HepG2 (cell line): ENCODE measurements around the gene PLAGL2. TPM values are rescaled to one million over a fixed set of nuclear protein-coding genes. Genes with fewer than 3 reads are reported as not detected.

Experiments used
- ATAC-seq: fragments of 200-7000 bp; cut with Tn5 transposase; 3 replicates; pipeline ENCODE4 v1.9.1; 2020; ENCODE audit warnings: mild to moderate bottlenecking, moderate library complexity
- BruUV-seq: library from RNA; stranded (reverse); fragments of 400-500 nt; replicated peaks from 2 replicates; lab custom pipeline; 2021; lab: Mats Ljungman, UMichigan
- CTCF ChIA-PET: fragments of 300-600 bp; formaldehyde crosslinking; extraction: SDS; loops from one replicate; lab custom pipeline; 2021; ENCODE audit warnings: low total read pairs, inconsistent platforms, low intra/inter-chr PET ratio; lab: Yijun Ruan, JAX
- POLR2A ChIA-PET: fragments of 350-600 bp; sonication (Branson Sonifier 250); formaldehyde crosslinking; loops from one replicate; lab custom pipeline; 2020; ENCODE audit warnings: antibody characterized with exemption, inconsistent platforms; lab: Yijun Ruan, JAX
- DNase-seq: peaks from one replicate; pipeline ENCODE4 v3.0.0-alpha.2; 2015; ENCODE audit warnings: low spot score
- FAIRE-seq: peaks from 3 replicates; lab custom pipeline; 2011; peaks lifted over from hg19 to GRCh38; lab: Jason Lieb, UNC
- H2AFZ ChIP-seq: one replicate; pipeline ENCODE4 v1.6.1; 2011; ENCODE audit warnings: low read length, inconsistent platforms
- H3K27ac ChIP-seq: fragments of 300-600 bp; 3 replicates; pipeline ENCODE4 v1.8.0; 2011; ENCODE audit warnings: mixed run types, mild to moderate bottlenecking, mixed read lengths, low read length, inconsistent platforms; ENCODE audit not compliant: insufficient read depth; ENCODE audit errors: extremely low read length
- H3K27me3 ChIP-seq, 2 experiments: fragments of 200-600 bp in 1 of 2; 2 replicates in 1 of 2; 3 replicates in 1 of 2; pipeline versions ENCODE4 v1.6.0 to v1.8.0; 2011; ENCODE audit warnings: low read length in 2 of 2, mild to moderate bottlenecking in 2 of 2, moderate library complexity in 2 of 2, inconsistent platforms in 1 of 2; ENCODE audit not compliant: insufficient read depth in 2 of 2, control insufficient read depth in 1 of 2
- H3K36me3 ChIP-seq, 2 experiments: fragments of 200-600 bp in 1 of 2; replicated peaks in 1 of 2; 2 replicates in 1 of 2; 3 replicates in 1 of 2; pipeline versions ENCODE4 v1.5.1 to v1.8.0; 2011; ENCODE audit warnings: low read length in 2 of 2, inconsistent platforms in 1 of 2; ENCODE audit not compliant: insufficient read depth in 2 of 2, control insufficient read depth in 1 of 2
- H3K4me1 ChIP-seq: 2 replicates; pipeline ENCODE4 v1.5.1; 2012; ENCODE audit warnings: low read length, inconsistent platforms; ENCODE audit not compliant: insufficient read depth
- H3K4me2 ChIP-seq: 2 replicates; pipeline ENCODE4 v1.6.0; 2011; ENCODE audit warnings: low read depth, low read length, inconsistent platforms
- H3K4me3 ChIP-seq, 3 experiments: fragments of 200-600 bp in 1 of 3; sonication (generic), shearing (Covaris generic) in 1 of 3; replicated peaks in 1 of 3; 2 replicates each; pipeline ENCODE4 v1.5.1; 2011 to 2016; ENCODE audit warnings: low read length in 3 of 3, inconsistent platforms in 2 of 3, low read depth in 2 of 3, mild to moderate bottlenecking in 2 of 3, control low read depth in 1 of 3, mixed read lengths in 1 of 3; ENCODE audit not compliant: insufficient read depth in 1 of 3
- H3K79me2 ChIP-seq: one replicate; pipeline ENCODE4 v1.6.1; 2011; ENCODE audit warnings: low read length, inconsistent platforms; ENCODE audit not compliant: insufficient read depth
- H3K9ac ChIP-seq: 2 replicates; pipeline ENCODE4 v1.6.0; 2011; ENCODE audit warnings: mild to moderate bottlenecking, low read depth, low read length, inconsistent platforms; ENCODE audit not compliant: insufficient read depth
- H3K9me3 ChIP-seq: 2 replicates; pipeline ENCODE4 v1.5.1; 2012; ENCODE audit warnings: mild to moderate bottlenecking, low read length
- H4K20me1 ChIP-seq: 2 replicates; pipeline ENCODE4 v1.6.0; 2011; ENCODE audit warnings: inconsistent platforms, mild to moderate bottlenecking, low read length, moderate library complexity; ENCODE audit not compliant: insufficient read depth
- ASH2L ChIP-seq: fragments of 300-600, 200-600 bp; sonication (generic); IDR thresholded peaks from 2 replicates; pipeline ENCODE4 v1.7.0; 2017; ENCODE audit warnings: low read depth, mild to moderate bottlenecking, moderate library complexity, mixed read lengths, low read length; ENCODE audit not compliant: insufficient read length
- ATF7 ChIP-seq, 2 experiments: fragments of 450-650 bp in 1 of 2; sonication (generic) in 1 of 2; formaldehyde crosslinking in 1 of 2; IDR thresholded peaks; 2 replicates each; pipeline versions ENCODE4 v1.4.0 to v1.6.1; 2016 to 2020; ENCODE audit warnings: antibody characterized with exemption in 1 of 2, mild to moderate bottlenecking in 1 of 2, missing genetic modification reagents in 1 of 2
- ATM ChIP-seq: fragments of 450-650 bp; IDR thresholded peaks from 2 replicates; pipeline ENCODE4 v1.7.1; 2017; ENCODE audit warnings: mild to moderate bottlenecking, borderline replicate concordance
- ATRX ChIP-seq: sonication (generic); formaldehyde crosslinking; IDR thresholded peaks from 2 replicates; pipeline ENCODE4 v1.4.0; 2020; ENCODE audit warnings: missing genetic modification reagents, borderline replicate concordance
- CREB1 ChIP-seq, 2 experiments: fragments of 450-650 bp in 1 of 2; IDR thresholded peaks; 2 replicates each; pipeline ENCODE4 v1.6.1; 2016 to 2017; ENCODE audit warnings: control low read depth in 1 of 2, mild to moderate bottlenecking in 1 of 2, missing compliant biosample characterization in 1 of 2, missing genetic modification characterization in 1 of 2
- SMC3 ChIP-seq: IDR thresholded peaks from 2 replicates; pipeline ENCODE4 v1.6.1; 2011; ENCODE audit warnings: low read length, improper control_type of control experiment
- SYNCRIP ChIP-seq: fragments of 200-400 bp; formaldehyde crosslinking; IDR thresholded peaks from 2 replicates; pipeline ENCODE4 v1.6.1; 2018; ENCODE audit warnings: mild to moderate bottlenecking, low read depth, low read length; ENCODE audit not compliant: insufficient read depth
- ZNF274 ChIP-seq: sonication (generic); formaldehyde crosslinking; IDR thresholded peaks from 2 replicates; pipeline ENCODE4 v1.5.1; 2020; ENCODE audit warnings: mild to moderate bottlenecking, missing genetic modification reagents
- ZNF501 ChIP-seq: sonication (generic); formaldehyde crosslinking; IDR thresholded peaks from 2 replicates; pipeline ENCODE4 v1.5.1; 2020; ENCODE audit warnings: mild to moderate bottlenecking, moderate library complexity, missing genetic modification reagents
- ZNF619 ChIP-seq: sonication (generic); formaldehyde crosslinking; IDR thresholded peaks from 2 replicates; pipeline ENCODE4 v1.4.0; 2020; ENCODE audit warnings: mild to moderate bottlenecking, missing genetic modification reagents
- ZNF746 ChIP-seq: sonication (generic); formaldehyde crosslinking; IDR thresholded peaks from 2 replicates; pipeline ENCODE4 v1.8.0; 2022; ENCODE audit warnings: mild to moderate bottlenecking, missing genetic modification reagents
- ZNF782 ChIP-seq: sonication (generic); formaldehyde crosslinking; IDR thresholded peaks from 2 replicates; pipeline ENCODE4 v1.4.0; 2020; ENCODE audit warnings: missing genetic modification reagents, mild to moderate bottlenecking, borderline replicate concordance
- ZSCAN22 ChIP-seq: sonication (generic); formaldehyde crosslinking; IDR thresholded peaks from 2 replicates; pipeline ENCODE4 v1.4.0; 2020; ENCODE audit warnings: mild to moderate bottlenecking, missing genetic modification reagents
- ZSCAN31 ChIP-seq: sonication (generic); formaldehyde crosslinking; IDR thresholded peaks from 2 replicates; pipeline ENCODE4 v1.5.0; 2020; ENCODE audit warnings: low read depth, mild to moderate bottlenecking, missing genetic modification reagents
- WGBS: methylation state at CpG from one replicate; pipeline ENCODE4 v1.1.6; 2017; ENCODE audit warnings: low lambda C conversion rate; 5-methylcytosine and 5-hydroxymethylcytosine counted together
- in situ Hi-C: cut with HindIII; loops from 2 replicates; pipeline ENCODE4 v1.10.0; 2017; ENCODE audit warnings: low pct_unique_long_range_greater_than_20kb; ENCODE audit not compliant: extremely low pct_ligation_motif_present
- intact Hi-C: fragments of 100-400 bp; cut with micrococcal nuclease; formaldehyde crosslinking; loops from one replicate; pipeline ENCODE4 v1.10.0; 2022; ENCODE audit not compliant: unreplicated experiment
- polyA plus RNA-seq, 8 experiments: library from polyadenylated mRNA; depleted of rRNA in 3 of 8; stranded (reverse) in 7 of 8; unstranded in 1 of 8; fragments of >200 nt; fragmentation: Illumina TruSeq in 4 of 8; extraction: Trizol in 4 of 8; gene quantifications; 2 replicates each; pipeline versions ENCODE4 v1.2.1 to v1.2.3, GENCODE V29; 2011 to 2016; ENCODE audit warnings: low read depth in 4 of 8, missing spikeins in 1 of 8, mixed read lengths in 1 of 8; ENCODE audit not compliant: insufficient read depth in 1 of 8
- total RNA-seq, 5 experiments: library from RNA; depleted of rRNA; stranded (reverse); fragments of >200 nt; fragmentation: Illumina TruSeq; extraction: Trizol; gene quantifications; 2 replicates each; pipeline ENCODE4 v1.2.3, GENCODE V29; 2016; ENCODE audit warnings: low read depth in 1 of 5
- TF ChIP-seq, protein P1 (sequence below): sonication (generic); formaldehyde crosslinking; IDR thresholded peaks from 2 replicates; pipeline ENCODE4 v1.4.0; 2020; ENCODE audit warnings: mild to moderate bottlenecking, missing genetic modification reagents
- TF ChIP-seq, protein P2 (sequence below): sonication (generic); formaldehyde crosslinking; IDR thresholded peaks from 2 replicates; pipeline ENCODE4 v1.4.0; 2020; ENCODE audit warnings: mild to moderate bottlenecking, missing genetic modification reagents
- TF ChIP-seq, protein P3 (sequence below): sonication (generic); formaldehyde crosslinking; IDR thresholded peaks from 2 replicates; pipeline ENCODE4 v1.8.1; 2022; ENCODE audit warnings: mild to moderate bottlenecking, missing genetic modification reagents
- TF ChIP-seq, protein P4 (sequence below): sonication (generic); formaldehyde crosslinking; IDR thresholded peaks from 2 replicates; pipeline ENCODE4 v1.4.0; 2020; ENCODE audit warnings: mild to moderate bottlenecking, missing genetic modification reagents

PLAGL2 gene
- total and polyA plus RNA-seq, 2 of the 13 experiments (the other 11 are each of a cell fraction or from before 2014, with no cell fraction given) = 15.2 to 15.3 TPM

DNA sequence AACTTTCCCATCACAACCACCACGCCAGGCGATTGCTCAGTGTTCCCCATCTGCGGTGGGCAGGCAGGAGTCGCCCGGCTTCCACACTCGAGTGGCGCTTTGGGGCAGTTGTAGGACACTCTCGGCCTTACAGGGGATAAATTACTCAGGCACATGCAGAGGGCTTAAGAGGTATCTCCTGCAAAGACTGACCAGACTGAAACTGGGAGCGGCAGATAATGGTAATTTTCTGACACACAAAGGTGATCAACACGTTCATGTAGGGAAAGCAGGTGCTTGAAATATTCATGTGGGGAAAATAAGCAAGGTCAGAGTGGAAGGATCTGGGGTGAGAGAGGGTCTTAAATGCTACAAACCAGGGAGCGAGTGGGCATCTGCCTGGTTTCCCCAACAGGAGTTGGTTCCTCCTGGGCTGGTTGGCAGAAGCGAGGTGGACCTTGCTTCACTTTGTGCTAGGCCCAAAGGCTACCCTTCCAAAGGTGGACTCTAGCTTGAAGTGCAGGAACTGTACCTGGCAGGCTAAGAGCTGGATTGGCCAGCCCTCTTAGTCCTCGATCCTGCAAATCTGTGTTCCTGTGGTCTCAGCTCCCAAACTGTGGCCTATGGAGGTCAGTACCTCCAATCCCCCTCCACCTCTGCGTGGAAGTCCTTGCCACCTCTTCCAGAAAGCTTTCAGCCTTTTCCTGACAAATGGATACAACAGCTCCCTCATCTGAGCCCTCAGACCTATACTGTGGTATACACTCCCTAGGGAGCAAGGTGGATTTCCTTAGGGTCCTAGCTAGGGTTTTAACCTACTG, 16.7 kb downstream of the PLAGL2 start:
- Histone ChIP-seq H3K9ac (no peak overlapping the region), H3K36me3 (peaks cover 17 to 26% of the 10 kb centered on the region in 2 experiments), H2AFZ (no peak overlapping the region), H3K79me2 (no peaks in the 10 kb centered on the region), H3K4me2 (no peak overlapping the region), H3K27me3 (no peaks in the 10 kb centered on the region), H3K9me3 (no peaks in the 10 kb centered on the region), H3K4me3 (no peak overlapping the region), H3K4me1 (peaks cover 22% of the 10 kb centered on the region), H4K20me1 (peaks cover 4% of the 10 kb centered on the region; the same call in 1 of the 2 replicates), H3K27ac (no peak overlapping the region)
- DNase-seq = no peak
- peak; percentile 5 for ATAC-seq
- BruUV-seq = no TSS peak
- CTCF ChIA-PET = no interaction called here
- WGBS = 95% methylated on average over 14 of the region's 14 CpGs
- in situ Hi-C loops = no loop called here
- intact Hi-C loops = no loop called here
- POLR2A ChIA-PET = interaction anchor here (0.5 to 1.8 kb wide), 4 partner anchors 9 to 61 kb away, joined by 3 to 8 read pairs (median 3); no protein-coding TSS in a partner anchor
- no peak for FAIRE-seq
- TF ChIP-seq ZNF782 (CRISPR knock-in tag) (no peak), ASH2L (no peak), ZSCAN31 (CRISPR knock-in tag) (0 out of 2 replicates have a peak, but pooled peaks have one; percentile 38), ZNF501 (peak; percentile 4; the same call in 1 of the 2 replicates), ZNF619 (CRISPR knock-in tag) (no peak), ATRX (no peak), SMC3 (no peak), ZSCAN22 (CRISPR knock-in tag) (no peak), ZNF746 (CRISPR knock-in tag) (no peak), CREB1 (IDR thresholded peaks at IDR 0.05) (no peak), CREB1 (CRISPR knock-in tag; IDR thresholded peaks at IDR 0.05) (no peak), SYNCRIP (no peak), ZNF274 (CRISPR knock-in tag) (no peak), ATF7 (IDR thresholded peaks at IDR 0.05) (no peak), ATF7 (CRISPR knock-in tag; IDR thresholded peaks at IDR 0.05) (0 out of 2 replicates have a peak, but pooled peaks have one; percentile 15), ATM (no peak)
- TF ChIP-seq, protein P1, sequence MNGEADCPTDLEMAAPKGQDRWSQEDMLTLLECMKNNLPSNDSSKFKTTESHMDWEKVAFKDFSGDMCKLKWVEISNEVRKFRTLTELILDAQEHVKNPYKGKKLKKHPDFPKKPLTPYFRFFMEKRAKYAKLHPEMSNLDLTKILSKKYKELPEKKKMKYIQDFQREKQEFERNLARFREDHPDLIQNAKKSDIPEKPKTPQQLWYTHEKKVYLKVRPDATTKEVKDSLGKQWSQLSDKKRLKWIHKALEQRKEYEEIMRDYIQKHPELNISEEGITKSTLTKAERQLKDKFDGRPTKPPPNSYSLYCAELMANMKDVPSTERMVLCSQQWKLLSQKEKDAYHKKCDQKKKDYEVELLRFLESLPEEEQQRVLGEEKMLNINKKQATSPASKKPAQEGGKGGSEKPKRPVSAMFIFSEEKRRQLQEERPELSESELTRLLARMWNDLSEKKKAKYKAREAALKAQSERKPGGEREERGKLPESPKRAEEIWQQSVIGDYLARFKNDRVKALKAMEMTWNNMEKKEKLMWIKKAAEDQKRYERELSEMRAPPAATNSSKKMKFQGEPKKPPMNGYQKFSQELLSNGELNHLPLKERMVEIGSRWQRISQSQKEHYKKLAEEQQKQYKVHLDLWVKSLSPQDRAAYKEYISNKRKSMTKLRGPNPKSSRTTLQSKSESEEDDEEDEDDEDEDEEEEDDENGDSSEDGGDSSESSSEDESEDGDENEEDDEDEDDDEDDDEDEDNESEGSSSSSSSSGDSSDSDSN = 0 out of 2 replicates have a peak, but pooled peaks have one; percentile 31
- TF ChIP-seq, protein P2, sequence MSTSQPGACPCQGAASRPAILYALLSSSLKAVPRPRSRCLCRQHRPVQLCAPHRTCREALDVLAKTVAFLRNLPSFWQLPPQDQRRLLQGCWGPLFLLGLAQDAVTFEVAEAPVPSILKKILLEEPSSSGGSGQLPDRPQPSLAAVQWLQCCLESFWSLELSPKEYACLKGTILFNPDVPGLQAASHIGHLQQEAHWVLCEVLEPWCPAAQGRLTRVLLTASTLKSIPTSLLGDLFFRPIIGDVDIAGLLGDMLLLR (CRISPR knock-in tag) = no peak
- TF ChIP-seq, protein P3, sequence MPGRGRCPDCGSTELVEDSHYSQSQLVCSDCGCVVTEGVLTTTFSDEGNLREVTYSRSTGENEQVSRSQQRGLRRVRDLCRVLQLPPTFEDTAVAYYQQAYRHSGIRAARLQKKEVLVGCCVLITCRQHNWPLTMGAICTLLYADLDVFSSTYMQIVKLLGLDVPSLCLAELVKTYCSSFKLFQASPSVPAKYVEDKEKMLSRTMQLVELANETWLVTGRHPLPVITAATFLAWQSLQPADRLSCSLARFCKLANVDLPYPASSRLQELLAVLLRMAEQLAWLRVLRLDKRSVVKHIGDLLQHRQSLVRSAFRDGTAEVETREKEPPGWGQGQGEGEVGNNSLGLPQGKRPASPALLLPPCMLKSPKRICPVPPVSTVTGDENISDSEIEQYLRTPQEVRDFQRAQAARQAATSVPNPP (CRISPR knock-in tag) = no peak
- TF ChIP-seq, protein P4, sequence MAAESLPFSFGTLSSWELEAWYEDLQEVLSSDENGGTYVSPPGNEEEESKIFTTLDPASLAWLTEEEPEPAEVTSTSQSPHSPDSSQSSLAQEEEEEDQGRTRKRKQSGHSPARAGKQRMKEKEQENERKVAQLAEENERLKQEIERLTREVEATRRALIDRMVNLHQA = no peak
